HG03196 (cell line): ENCODE data around the gene FZR1.

Experiments used
- ATAC-seq: cut with Tn5 transposase; IDR thresholded peaks from one replicate; pipeline ENCODE4 v1.9.1; 2021; ENCODE audit not compliant: unreplicated experiment

The FZR1 gene

GRCh38 chr19:3471954-3472655 lies 34.0 kb upstream of the FZR1 start:
- no peak for ATAC-seq

DNA sequence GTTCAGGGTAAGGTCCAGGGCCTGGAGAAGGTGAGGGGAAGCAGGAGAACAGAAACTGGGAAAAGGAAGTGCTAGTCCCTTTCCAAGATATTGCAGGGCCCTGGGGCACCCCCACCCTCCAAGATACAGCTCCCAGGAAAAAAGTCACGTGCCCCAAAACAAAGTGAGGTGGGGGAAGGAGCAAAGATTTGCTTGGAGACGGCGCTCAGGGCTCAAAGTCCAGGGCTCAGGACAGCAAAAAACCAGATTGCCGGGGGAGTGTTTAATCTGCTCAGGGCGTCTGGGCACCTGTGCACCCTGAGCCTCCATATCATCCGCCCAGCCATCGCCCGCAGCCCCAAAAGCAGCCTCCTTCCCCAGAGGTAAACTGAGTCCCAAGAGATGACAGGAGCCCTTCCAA lies 32.1 kb upstream of the FZR1 start:
- ATAC-seq, result no peak

DNA sequence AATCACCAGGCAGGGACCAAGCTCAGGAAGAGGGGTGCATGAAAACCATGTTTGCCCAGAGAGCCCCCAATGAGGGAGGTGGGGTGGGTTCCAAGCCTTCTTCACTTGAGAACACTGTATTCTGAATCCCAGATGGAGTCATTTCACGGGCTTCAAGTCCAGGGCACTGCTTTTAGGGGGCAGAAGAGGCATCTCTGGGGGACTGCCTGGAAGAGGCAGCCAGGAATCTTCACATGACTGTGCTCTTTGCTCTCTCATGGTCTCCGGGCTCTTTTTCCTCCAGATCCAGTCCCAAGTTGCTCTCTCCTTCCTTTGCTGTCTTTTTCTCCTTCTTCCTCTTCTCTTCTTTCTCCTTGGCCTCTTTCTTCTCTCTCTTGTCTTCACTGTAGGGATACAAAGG lies 31.5 kb upstream of the FZR1 start:
- ATAC-seq, result no peak

GRCh38 chr19:3475449-3475848 lies 30.7 kb upstream of the FZR1 start:
- ATAC-seq, result no peak

- ATAC-seq, result no peak
Observed at GRCh38 chr19:3476830-3477229, 29.3 kb upstream of the FZR1 start.

DNA sequence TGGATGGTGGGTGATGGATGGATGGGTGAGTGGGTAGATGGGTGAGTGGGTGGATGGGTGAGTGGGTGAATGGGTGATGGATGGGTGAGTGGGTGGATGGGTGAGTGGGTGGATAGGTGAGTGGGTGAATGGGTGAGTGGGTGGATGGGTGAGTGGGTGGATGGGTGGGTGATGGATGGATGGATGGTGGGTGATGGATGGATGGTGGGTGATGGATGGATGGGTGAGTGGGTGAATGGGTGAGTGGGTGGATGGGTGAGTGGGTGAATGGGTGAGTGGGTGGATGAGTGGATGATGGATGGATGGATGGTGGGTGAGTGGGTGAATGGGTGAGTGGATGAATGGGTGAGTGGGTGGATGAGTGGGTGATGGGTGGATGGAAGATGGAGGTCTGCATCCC lies 28.6 kb upstream of the FZR1 start:
- no peak for ATAC-seq

- no peak for ATAC-seq
Observed at GRCh38 chr19:3477951-3478350, 28.2 kb upstream of the FZR1 start.

DNA sequence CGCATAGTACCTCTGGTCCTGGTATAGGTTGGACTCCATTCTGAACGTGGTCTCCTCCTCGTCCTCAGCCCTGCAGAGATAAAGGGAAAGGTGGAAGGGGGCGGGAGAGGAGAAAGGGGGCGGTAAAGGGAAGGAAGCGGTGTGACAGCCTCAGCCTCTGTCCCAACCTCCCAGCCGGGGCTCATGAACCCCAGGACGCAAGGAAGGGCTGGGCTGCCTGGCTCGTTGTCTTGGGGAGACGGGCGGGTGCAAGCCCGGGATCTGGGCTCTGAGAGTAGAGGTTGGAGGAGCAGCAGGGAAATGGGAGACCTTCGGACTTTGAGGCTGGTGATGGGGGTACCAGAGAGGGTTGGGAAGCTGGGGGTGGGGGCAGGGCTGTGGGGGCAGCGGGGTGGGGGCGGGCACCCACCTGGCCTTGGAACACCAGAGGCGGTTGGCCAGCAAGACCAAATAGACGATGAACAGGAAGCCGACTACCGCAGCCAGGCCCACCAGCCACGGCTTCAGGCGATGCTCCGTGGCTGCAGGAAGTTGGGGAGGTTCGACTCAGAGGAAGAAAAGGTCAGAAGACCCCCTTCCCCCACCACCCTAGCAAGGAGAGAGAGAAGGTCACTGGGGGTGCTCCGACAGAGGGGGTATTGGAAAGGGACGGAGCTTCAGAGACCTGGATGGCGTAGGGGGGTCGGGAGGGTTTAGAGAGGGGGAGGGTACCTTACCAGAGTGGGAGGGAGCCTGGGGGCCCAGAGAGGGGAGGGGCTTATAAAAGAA lies 27.5 kb upstream of the FZR1 start:
- no peak for ATAC-seq

DNA sequence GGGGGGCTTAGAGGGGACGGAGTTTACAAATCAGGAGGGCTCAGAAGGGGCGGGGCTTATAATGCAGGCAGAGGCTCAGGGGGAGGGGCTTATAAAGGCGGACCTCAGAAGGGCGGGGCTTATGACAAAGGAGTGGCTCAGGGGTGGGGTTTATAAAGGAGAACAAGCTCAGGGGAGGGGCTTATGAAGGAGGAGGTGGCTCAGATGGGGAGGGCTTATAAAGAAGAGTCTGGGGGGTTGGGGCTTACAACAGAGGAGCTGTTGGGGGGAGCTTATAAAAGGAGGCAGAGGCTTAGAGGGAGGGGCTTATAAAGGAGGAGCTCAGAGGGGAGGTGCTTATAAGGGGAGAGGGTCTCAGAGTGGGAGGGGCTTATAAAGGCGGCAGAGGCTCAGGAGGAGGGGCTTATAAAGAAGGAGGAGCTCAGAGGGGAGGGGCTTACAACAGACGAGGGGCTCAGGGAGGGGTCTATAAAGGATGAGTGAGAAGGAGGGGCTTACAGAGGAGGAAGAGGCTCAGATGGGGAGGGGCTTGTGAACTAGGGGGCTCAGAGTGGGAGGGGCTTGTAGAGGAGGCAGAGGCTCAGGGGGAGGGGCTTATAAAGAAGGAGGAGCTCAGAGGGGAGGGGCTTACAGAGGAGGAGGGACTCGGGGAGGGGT lies 26.8 kb upstream of the FZR1 start:
- no peak for ATAC-seq

DNA sequence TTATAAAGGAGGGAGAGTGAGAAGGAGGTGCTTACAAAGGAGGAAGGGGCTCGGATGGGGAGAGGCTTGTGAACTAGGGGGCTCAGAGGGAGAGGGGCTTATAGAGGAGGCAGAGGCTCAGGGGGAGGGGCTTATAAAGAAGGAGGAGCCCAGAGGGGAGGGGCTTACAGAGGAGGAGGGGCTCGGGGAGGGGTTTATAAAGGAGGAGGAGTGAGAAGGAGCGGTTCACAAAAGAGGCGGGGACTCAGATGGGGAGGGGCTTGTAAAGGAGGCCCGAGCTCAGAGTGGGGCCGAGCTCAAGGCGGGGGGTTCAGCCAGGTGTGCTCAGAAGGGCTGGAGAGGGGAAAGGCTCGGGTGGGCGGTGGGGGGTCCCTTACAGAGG lies 26.3 kb upstream of the FZR1 start:
- ATAC-seq, result no peak

- ATAC-seq, result no peak
Observed at GRCh38 chr19:3480383-3481091, 25.6 kb upstream of the FZR1 start, which contains the start of gene SMIM24. Gene SMIM24, minus strand, starts transcription at chr19:3480525. Its CDS starts 62 bp downstream, at chr19:3480463.

GRCh38 chr19:3481241-3482090 lies 24.6 kb upstream of the FZR1 start:
- ATAC-seq, result no peak

DNA sequence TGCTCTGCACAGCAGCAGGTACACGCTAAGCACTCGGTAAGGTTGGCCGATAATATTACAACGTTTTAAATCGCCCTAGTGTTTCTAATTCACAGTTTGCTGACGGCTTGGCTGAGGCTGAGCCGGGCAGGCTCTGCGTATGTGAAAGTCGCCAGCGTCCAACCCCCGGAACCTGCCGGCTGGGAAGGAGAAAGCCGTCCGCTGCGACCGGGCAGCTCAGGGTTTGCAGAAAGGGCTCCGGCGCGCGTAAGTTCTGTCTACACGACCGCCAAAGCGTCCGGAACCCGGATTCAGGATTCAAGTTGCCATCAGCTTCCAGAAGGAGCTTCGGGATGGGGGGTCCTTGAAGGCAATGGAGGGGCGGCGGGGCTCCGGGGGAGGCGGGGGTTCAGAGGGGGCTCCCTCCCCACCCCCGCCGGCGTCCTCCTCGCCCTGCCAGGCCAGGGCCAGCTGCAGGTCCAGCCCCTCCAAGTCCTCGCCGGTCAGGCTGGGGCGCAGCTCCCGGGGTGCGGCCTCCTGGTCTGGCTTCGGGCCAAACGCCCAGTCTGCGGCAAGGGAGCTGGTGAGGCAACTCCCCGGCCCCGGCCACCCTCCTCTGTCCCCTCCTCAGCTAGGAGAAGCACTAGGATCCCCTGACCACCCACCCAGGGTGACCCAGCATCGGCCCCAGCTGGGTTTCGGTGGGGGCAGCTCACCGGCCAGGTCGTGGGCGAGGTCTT lies 23.4 kb upstream of the FZR1 start:
- ATAC-seq, result no peak

DNA sequence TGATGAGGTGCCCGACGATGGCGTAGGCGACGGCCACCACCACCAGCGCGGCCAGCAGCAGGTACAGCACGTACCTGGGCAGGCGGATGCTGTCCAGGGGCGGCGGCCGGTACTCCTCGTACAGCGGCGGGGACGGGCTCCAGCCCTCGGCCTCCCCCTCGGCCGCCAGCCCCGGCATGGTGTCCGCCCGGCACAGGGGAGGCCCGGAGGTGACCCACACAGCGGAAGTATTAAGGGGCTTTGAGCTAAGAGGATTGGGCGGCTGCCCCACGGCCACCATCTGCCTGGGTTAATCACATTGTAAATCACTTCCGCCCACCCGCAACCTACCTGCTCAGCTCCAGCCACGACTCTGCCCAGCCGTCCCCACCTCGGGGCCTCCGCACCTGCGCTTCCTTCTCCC lies 22.9 kb upstream of the FZR1 start, which contains the start of gene SMIM44:
SMIM44 (minus strand) TSS at position 216 of the 403 bp plus-strand sequence; CDS start at position 178, 38 bp downstream.
- ATAC-seq, result no peak

GRCh38 chr19:3491396-3492119 lies 14.6 kb upstream of the FZR1 start:
- no peak for ATAC-seq

DNA sequence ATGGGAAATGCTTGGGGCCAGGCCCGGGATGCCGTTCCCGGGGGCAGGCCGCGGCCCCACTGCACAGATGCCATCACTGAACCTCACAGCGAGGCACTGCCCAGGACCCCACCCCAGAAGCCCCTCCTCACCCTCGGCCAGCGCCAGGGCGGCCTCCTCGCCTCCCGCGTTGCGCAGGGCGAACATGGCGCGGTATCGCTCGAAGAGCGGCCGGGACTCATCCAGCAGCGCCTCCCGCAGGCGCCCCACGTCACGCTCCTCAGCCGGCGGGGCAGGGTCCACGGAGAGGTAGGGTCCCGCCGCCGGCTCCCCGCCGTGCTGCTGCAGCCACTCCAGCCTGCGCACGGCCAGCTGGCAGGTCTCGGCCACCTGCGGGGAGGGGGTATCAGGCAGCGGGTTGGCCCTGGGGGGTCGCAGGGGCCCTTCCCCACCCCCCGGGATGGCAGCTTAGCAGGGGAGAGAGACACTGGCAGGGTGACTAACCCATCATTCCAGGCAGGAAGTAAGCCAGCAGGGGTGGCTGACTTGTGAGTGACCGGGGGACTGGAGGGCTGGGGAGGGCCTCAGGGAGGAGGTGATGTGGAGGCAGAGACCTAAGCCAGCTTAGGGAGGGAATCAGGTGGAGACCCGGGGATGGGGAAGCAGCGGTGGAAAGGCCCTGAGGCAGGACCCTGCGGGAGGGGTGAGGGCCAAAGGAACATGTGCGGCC lies 13.8 kb upstream of the FZR1 start:
- ATAC-seq, result no peak

GRCh38 chr19:3492919-3493318 lies 13.2 kb upstream of the FZR1 start:
- ATAC-seq, result no peak

DNA sequence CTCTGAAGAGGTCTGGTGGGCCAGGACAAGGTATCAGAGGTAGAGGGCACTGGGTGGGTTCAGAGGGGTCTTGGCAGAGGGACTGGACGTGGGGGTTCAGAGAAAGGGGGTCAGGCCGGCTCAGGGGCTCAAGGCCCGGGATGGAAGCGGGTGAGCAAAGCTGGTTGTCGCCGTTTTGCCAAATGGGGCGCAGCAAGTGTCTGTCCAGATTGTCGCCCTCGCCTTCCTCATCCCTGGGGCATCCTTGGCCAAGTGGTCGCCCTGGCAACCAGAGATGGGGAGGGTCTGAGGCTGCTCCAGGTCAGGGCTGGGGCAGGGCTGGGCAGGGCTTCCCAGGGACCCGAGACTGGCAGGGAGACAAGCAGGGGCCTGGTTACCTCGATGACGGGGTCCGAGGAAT lies 12.5 kb upstream of the FZR1 start:
- no peak for ATAC-seq
